ENCODE measurements around the gene ARHGAP25.
"Not testable (repeated sequence)": the region's sequence is repeated elsewhere in the genome, so short reads cannot be mapped to it uniquely, and the experiment has no call there.

The ARHGAP25 gene

GRCh38 chr2:68800517-68800916, 65.9 kb downstream of the ARHGAP25 start:
- DNase-seq, result no peak

- not testable (repeated sequence) for DNase-seq
These were observed 67.5 kb downstream of the ARHGAP25 start for GRCh38 chr2:68802161-68802560.

- no peak for DNase-seq
These were observed 70.4 kb downstream of the ARHGAP25 start for GRCh38 chr2:68805025-68805424.

- DNase-seq, result no peak
These were observed 72.0 kb downstream of the ARHGAP25 start for GRCh38 chr2:68806511-68807109.

- no peak for DNase-seq
These were observed 73.2 kb downstream of the ARHGAP25 start for GRCh38 chr2:68807821-68808266.

GRCh38 chr2:68809324-68810240, 75.0 kb downstream of the ARHGAP25 start:
- DNase-seq, result no peak

GRCh38 chr2:68811364-68811763, 76.8 kb downstream of the ARHGAP25 start:
- DNase-seq, result no peak

GRCh38 chr2:68812251-68812650, 77.6 kb downstream of the ARHGAP25 start:
- DNase-seq, result no peak

- no peak for DNase-seq
These were observed 79.0 kb downstream of the ARHGAP25 start for GRCh38 chr2:68813596-68813995.

- no peak for DNase-seq
These were observed 82.7 kb downstream of the ARHGAP25 start for GRCh38 chr2:68817306-68817705.

- DNase-seq, result no peak
These were observed 84.9 kb downstream of the ARHGAP25 start for GRCh38 chr2:68819556-68819955.

- DNase-seq, result no peak
These were observed 87.7 kb downstream of the ARHGAP25 start for GRCh38 chr2:68822207-68822872.

GRCh38 chr2:68824831-68825230, 90.2 kb downstream of the ARHGAP25 start:
- no peak for DNase-seq

- DNase-seq, result no peak
These were observed 91.3 kb downstream of the ARHGAP25 start for GRCh38 chr2:68825866-68826265.

GRCh38 chr2:68827666-68828065, 93.1 kb downstream of the ARHGAP25 start:
- DNase-seq, result no peak

- peak; percentile 83 for DNase-seq
These were observed 94.5 kb downstream of the ARHGAP25 start for GRCh38 chr2:68828887-68829708.

GRCh38 chr2:68829749-68830148, 95.1 kb downstream of the ARHGAP25 start:
- no peak for DNase-seq

- no peak for DNase-seq
These were observed 97.1 kb downstream of the ARHGAP25 start for GRCh38 chr2:68831686-68832232.

GRCh38 chr2:68832233-68832869, 97.7 kb downstream of the ARHGAP25 start:
- no peak for DNase-seq

- no peak for DNase-seq
These were observed 98.6 kb downstream of the ARHGAP25 start for GRCh38 chr2:68833162-68833561.

- no peak for DNase-seq
These were observed 100.2 kb downstream of the ARHGAP25 start for GRCh38 chr2:68834737-68835376.

Data from central memory CD4-positive, alpha-beta T cell (primary cell).